ENCODE results near the gene BCAR3.

BCAR3 gene

GRCh38 chr1:93526431-93526830, 155.2 kb downstream of the BCAR3 start:
- TF ChIP-seq EZH2phosphoT487 (conservative IDR thresholded peaks at IDR 0.05; ENCODE audit: low read length) (no peak), CTCF (IDR thresholded peaks at IDR 0.05; ENCODE audit: insufficient read depth, low read length, poor library complexity, severe bottlenecking) (no peak)
- H3K9me2 ChIP-seq (replicated peaks; ENCODE audit: insufficient read depth, low read length), result no peaks in the 10 kb centered on the region
- H3K27ac ChIP-seq (ENCODE audit: low read depth, low read length), result no peak overlapping the region
- H3K27me3 ChIP-seq (ENCODE audit: low read length), result no peaks in the 10 kb centered on the region
- H3K9ac ChIP-seq (ENCODE audit: low read length), result no peak overlapping the region
- H4K20me1 ChIP-seq (ENCODE audit: low read depth, low read length), result no peaks in the 10 kb centered on the region
- no peaks in the 10 kb centered on the region for H3K9me3 ChIP-seq (ENCODE audit: insufficient read depth, low read length)
- no peaks in the 10 kb centered on the region for H3K36me3 ChIP-seq (ENCODE audit: low read length)
- H3K4me2 ChIP-seq (ENCODE audit: low read depth, low read length, poor library complexity, severe bottlenecking), result no peak overlapping the region
- no peaks in the 10 kb centered on the region for H3F3A ChIP-seq (ENCODE audit: insufficient read depth)
- H3K79me2 ChIP-seq (ENCODE audit: insufficient read depth, low read length), result no peaks in the 10 kb centered on the region
- H2AFZ ChIP-seq (ENCODE audit: low read depth, low read length, severe bottlenecking), result no peak overlapping the region
- H3K4me3 ChIP-seq (ENCODE audit: insufficient read depth, low read length, poor library complexity, severe bottlenecking), result no peak overlapping the region

GRCh38 chr1:93525431-93525830, 156.2 kb downstream of the BCAR3 start:
- no peak overlapping the region for H3K4me3 ChIP-seq (ENCODE audit: insufficient read depth, low read length, poor library complexity, severe bottlenecking)
- no peaks in the 10 kb centered on the region for H3K27me3 ChIP-seq (ENCODE audit: low read length)
- H3K36me3 ChIP-seq (ENCODE audit: low read length), result no peaks in the 10 kb centered on the region
- H3K9me3 ChIP-seq (ENCODE audit: insufficient read depth, low read length), result no peaks in the 10 kb centered on the region
- TF ChIP-seq CTCF (IDR thresholded peaks at IDR 0.05; ENCODE audit: insufficient read depth, low read length, poor library complexity, severe bottlenecking), result no peak
- no peak for TF ChIP-seq EZH2phosphoT487 (conservative IDR thresholded peaks at IDR 0.05; ENCODE audit: low read length)
- H3K9me2 ChIP-seq (replicated peaks; ENCODE audit: insufficient read depth, low read length), result no peaks in the 10 kb centered on the region
- H3F3A ChIP-seq (ENCODE audit: insufficient read depth), result no peaks in the 10 kb centered on the region
- H3K27ac ChIP-seq (ENCODE audit: low read depth, low read length), result no peak overlapping the region
- H2AFZ ChIP-seq (ENCODE audit: low read depth, low read length, severe bottlenecking), result no peak overlapping the region
- no peaks in the 10 kb centered on the region for H4K20me1 ChIP-seq (ENCODE audit: low read depth, low read length)
- H3K9ac ChIP-seq (ENCODE audit: low read length), result no peak overlapping the region
- no peaks in the 10 kb centered on the region for H3K79me2 ChIP-seq (ENCODE audit: insufficient read depth, low read length)
- H3K4me2 ChIP-seq (ENCODE audit: low read depth, low read length, poor library complexity, severe bottlenecking), result no peak overlapping the region

GRCh38 chr1:93522721-93523120, 158.9 kb downstream of the BCAR3 start:
- Histone ChIP-seq H2AFZ (ENCODE audit: low read depth, low read length, severe bottlenecking) (no peak overlapping the region), H3K9me2 (replicated peaks; ENCODE audit: insufficient read depth, low read length) (no peaks in the 10 kb centered on the region), H3K4me3 (ENCODE audit: insufficient read depth, low read length, poor library complexity, severe bottlenecking) (no peak overlapping the region), H3K79me2 (ENCODE audit: insufficient read depth, low read length) (no peaks in the 10 kb centered on the region), H3K27ac (ENCODE audit: low read depth, low read length) (no peak overlapping the region), H3K27me3 (ENCODE audit: low read length) (no peaks in the 10 kb centered on the region), H3F3A (ENCODE audit: insufficient read depth) (no peaks in the 10 kb centered on the region), H3K36me3 (ENCODE audit: low read length) (no peaks in the 10 kb centered on the region), H3K9ac (ENCODE audit: low read length) (no peak overlapping the region), H4K20me1 (ENCODE audit: low read depth, low read length) (no peaks in the 10 kb centered on the region), H3K9me3 (ENCODE audit: insufficient read depth, low read length) (no peaks in the 10 kb centered on the region), H3K4me2 (ENCODE audit: low read depth, low read length, poor library complexity, severe bottlenecking) (no peak overlapping the region)
- TF ChIP-seq EZH2phosphoT487 (conservative IDR thresholded peaks at IDR 0.05; ENCODE audit: low read length) (no peak), CTCF (IDR thresholded peaks at IDR 0.05; ENCODE audit: insufficient read depth, low read length, poor library complexity, severe bottlenecking) (no peak)

Data from SU-DHL-6 (cell line).